Hematopoietic multipotent progenitor cell treated with erythropoietin and hydrocortisone succinate and interleukin-3 and kit ligand, for 17 days (in vitro differentiated cells): ENCODE data around the gene SETD7.

Experiments
- DNase-seq: peaks from one replicate; pipeline ENCODE4 v3.0.0-alpha.2; 2015; ENCODE audit warnings: low spot score

SETD7 gene

DNA sequence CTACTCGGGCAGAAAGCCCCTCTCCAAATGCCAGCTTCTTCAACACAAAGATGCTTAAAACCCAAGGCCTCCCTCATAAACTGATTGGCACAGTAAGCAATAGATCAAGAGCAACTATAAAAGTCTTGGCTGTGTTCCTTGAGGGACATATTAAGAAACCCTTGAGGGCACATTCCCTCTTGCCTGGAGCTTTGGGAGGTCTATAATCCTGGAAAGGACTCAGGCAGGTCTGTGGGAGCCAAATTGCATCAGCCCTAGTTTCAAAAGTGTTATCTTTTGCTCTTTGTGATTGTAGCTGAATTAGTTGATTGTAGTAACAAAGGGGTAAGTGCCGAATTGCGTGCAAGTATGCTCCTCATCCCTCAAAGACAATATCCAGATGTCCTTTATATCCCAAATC lies 18.6 kb upstream of the SETD7 start:
- no peak for DNase-seq

DNA sequence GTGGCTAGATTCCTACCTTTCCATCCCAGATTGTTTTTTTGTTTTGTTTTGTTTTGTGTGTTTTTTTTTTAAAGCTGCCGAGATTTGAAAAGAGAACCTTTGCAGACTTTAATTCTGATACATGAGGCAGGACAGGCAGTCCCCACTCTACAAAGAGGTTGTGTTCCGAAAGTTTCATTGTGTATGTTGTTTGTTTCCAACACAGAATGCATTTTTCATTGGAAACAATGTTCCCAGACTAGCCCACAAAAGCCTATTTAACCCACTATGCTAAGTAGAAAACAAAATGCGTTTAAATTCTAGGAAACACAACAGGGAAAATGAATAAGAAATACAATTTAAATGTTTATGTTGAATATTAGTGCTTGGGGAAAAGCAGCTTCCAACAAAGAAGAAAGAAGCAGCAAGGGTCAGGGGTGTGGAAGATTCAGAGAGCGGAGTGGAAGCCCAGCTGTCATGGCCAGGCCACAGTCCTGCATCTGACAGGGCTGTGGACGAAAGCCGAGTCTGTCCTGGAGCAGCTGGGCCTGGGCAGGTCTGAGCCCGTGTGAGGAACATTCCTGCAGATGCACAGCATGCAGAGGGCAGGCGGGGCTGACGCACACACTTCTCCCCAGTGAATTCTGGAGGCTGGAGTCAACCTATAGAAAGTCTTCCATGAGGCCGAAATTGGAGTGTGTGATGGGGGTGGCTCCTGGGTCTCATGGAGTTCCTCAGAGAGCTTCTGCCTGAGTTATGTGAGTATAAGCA lies 12.4 kb upstream of the SETD7 start:
- no peak for DNase-seq

DNA sequence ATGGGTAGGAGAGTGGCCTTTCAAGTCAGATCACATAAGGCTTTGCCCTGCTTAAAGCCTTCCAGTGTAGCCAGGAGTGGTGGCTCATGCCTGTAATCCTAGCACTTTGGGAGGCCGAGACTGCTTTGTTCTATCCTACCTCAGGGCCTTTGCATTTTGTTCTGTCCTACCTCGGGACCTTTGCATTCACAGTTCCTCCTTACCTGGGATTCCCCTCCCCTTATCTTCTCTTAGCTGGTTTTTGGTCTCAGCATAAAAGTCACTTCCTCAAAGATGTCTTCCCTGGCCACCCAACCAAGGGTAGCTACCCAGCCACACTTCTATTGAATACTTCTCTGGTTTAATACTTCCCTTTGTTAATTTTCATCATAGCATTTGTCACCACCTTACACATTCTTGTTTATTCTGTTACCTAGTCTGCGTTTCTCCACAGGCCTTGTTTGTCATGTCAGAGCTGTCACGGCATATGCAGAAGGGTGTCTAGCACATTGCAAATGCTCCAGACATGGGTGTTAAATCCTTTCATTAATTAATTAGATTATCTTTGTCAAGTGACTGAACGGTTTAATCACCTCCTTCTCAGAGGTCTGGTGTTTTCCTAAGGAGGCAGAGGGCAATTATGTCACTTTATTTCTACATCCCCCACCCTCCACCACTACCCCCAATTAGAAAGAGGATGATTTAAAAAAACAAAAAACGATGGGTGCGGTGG lies 11.3 kb upstream of the SETD7 start:
- DNase-seq: no peak

DNA sequence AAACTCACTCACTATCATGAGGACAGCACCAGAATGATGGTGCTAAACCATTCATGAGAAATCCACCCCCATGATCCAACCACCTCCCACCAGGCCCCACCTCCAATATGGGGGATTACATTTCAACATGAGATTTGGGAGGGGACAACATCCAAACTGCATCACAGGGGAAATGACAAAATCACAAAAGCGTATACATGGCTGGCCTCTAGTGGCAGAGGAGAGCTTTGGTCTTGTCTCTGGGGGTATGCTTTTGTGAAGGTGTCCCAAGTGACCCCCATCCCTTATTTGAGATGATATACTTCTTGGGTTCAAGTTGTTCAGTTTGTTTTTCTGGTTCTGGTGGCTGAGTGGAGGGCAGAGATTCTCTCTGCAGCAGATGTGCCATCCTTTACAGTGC lies 8.5 kb upstream of the SETD7 start:
- no peak for DNase-seq

DNA sequence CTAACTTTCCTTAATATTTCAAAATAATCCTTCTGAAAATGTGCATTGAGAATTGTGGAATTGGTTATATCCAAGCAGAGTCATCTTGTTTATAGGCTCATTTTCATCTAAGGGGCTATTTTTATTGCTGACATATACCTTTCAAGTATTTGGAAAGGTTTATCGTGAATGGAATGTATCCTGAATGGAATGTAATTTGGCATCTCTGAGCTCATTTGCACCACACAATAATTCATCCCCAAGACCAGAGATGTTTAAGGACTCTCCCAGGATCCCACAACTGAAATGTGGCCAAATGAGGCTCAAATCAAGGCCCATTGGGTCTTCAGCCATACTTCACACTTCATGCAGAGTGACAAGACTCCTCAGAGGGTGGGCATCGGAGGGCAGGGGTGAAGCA lies 7.5 kb upstream of the SETD7 start:
- DNase-seq: no peak

DNA sequence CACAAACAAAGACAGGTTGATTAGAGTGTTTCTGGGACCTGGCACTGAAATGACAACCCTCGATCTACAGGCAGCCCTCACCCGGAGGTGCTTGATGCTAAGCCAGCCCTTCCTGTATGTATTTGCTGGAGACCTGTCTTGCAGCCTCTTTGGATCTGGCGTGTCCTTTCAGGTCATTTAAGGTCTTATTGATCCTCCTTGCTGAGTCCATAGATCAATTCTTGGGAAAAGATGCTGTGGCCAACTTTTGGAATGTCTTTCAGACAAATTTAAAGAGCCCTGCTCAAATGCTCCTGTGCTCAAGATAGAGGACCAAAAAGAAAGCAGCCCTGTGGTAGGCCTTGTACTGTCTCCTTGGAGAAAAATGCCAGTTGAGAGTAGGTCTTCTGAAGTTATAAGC lies 6.8 kb upstream of the SETD7 start:
- DNase-seq: no peak

DNA sequence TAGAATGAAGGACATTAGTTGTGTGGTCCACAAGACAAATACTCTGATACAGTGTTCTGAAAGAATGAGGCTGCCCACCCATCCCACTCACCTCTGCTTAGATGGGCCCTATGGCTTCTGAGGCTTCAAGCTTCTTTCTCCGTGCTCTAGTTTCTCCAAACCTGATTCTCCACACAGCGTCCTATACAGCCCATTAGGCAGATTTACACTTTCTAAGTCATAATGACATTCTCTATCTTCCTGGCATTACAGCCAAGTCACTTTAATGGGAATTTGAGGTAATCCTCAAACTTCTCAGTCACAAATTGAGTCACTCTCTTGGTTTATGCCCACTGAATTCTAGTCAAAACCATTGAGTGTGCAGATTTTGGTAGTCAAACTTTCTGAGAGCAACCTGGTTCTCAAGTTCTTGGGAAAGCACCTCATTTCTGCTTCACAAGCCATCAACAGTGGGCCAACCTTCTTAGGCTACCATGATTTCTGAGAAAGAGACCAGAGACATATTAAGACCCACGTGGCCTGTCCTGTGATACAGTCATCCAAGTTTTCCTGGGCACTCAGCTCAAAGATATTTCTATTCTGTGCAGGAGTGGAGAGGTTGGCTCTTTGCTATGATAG lies 6.2 kb upstream of the SETD7 start:
- no peak for DNase-seq

DNA sequence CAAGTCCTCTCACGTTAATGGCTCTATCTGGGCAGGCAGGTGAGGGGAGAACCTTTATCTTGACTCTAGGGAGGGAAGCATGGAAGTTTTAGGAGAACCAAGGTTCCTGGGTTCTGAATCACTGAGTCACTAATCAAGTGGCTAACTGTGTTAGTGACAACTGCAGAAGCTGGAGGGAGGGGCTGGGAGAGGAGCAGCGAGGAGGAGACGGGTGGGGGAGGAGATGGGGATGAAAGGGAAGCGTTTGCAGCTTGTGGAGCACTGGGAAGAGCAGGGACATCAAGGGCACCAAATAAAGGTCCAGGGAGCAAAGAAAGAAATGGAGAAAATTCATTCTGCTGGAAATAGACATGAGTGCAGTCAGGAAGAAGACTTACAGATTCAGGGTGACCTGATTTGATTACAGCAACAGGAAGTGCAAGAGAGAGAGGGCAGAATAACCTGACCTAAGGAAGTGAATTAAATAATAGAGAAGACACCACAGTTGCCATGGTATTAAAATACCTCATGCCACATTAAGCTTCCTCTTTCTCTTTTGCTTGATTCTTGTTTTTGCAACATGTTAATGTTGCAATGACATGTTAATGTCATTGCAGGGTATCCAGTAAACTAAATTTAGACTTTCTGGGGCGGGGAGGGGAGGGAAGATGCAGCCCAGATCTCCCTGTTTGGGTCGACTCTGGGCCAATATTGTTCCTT lies 4.5 kb upstream of the SETD7 start:
- DNase-seq: no peak

DNA sequence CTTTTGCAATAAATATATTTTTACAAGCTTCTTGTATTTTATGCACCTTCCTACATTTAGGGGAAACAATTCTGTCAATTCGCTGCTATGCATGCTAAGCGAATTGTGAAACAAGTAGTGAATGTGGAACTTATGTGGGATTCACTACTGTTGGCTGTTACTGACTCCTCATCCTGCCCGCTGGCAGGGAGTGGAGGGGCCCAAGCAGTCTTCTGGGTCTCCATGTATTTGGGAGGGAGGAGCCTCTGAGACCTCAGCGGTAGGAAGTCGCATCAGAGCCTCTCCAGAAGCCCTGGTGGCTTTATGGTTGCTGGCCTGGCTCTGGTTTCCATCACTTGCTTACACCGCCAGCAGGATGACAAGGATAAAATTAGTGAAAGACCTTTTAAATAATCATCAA lies 3.7 kb upstream of the SETD7 start:
- no peak for DNase-seq

DNA sequence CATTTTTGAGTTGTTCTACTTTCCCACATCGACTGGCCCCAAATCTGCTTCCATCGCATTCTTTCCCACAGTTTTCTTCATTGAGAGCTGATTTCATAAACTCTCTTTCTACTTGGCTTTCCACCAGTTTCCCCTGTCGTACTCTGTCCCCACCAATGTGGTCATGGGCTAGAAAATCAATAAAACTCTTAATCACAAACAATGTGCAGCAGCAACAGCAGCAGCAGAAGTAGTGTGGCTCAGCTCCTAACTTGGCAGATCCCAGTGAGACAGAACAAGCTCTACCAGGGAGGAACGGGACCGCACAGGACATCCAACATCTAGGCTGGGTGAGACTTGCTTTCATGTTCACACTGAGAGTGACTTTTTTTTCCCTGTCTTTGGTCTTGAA lies 3.1 kb upstream of the SETD7 start:
- DNase-seq: no peak

DNA sequence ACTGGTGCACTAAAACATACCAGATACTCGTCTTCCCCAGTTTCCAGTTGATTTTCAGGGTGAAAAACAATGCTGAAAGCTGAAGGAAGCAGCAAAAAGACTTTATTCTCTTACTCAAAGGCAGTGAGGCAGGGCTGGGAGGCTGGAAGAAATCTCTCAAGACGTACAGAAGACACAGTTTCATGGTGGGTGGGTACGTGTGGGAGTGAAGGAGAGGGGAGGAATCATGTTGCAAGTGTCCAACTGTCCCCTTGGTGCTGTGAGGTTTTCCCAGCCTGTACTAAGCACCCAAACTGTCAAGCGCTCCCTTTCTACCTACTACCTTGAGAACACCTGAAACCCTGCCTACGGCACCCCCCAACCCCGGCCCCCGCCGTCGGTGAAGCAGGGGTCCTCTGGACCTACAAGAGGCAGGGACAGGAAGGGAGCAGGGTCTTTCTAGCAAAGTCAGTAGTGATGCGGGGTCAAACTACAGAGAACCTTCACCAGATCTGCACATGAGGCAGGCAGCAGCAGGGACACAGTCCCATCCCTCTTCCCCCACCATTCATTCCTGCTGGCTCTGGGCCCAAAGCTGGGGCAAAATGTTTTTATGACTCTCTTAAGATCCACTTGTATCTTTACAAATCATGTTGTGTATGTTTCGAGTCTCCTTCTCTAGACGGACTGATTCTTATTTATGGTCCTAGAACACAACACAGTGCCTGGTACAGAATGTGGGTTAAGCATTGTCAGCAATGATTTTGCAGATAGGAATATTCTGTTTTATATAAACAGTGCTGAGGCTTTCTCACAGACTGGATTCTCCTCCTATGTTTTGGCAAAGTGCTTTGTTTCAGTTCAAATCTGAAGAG lies 2.4 kb upstream of the SETD7 start:
- no peak for DNase-seq

DNA sequence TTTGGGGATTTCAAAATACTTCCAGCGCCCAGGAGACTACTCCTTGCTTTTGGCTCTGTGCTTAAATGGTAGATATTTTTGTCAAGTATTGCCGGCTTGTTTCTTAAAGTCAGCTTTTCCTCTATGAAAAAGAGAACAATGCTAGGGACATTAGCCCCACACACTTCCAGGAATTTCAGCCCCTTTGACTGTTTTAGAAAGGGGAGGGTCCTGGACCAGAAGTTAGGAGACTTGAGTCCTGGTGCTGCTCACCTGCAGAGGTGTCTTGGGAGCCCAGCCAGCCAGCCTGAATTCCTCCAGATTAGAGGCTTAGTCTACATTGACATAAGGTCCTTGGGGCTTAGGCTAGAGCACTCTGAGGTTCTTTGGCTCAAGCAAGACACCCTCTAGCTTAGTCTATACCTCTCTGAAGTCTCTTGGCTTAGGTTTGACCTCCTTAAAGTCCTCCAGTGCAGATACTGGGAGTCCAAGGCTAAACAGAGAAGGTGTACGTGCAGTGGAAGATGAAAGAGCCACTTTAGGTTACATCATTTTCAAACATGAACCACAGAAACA lies 1.6 kb upstream of the SETD7 start:
- DNase-seq: no peak

DNA sequence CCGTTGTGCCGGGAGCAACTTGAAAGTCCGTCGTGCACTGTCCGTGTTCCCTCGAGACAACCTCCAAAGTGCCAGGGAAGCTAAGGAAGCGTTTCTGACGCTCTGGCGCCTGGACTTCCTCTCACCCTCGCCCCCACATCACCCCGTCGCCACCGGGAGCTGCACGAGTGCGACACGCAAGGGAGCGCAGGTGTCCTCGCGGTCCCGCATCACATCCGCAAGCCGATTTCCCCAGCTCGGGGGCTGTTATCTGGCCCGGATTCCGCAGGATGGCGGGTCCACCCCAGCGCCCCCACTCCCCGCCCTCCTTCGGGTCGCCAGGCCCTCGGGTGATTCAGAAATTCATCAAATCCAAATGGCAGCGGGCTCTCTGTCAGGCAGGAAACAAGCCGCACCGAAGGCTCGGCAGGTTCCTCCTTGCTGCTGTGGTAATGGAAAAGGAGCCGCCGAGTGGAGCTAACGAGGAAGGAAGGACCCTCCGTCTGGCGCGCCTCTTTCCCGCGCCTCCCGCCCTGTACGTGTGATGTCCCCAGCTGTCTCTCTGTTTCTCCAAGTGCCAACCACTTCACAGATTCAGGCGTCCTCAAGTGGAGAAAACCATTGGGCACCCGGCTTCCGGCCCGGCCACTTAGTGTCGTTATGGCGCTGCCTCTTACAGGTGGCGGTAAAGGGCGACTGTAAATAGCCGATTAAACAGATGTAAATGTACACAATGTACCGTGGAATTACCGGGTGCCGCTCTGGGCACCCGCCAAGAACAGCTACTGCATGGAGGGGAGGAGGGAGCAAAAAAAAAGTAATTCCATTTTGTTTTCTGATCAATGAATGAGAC lies 921 bp upstream of the SETD7 start:
- DNase-seq: no peak

DNA sequence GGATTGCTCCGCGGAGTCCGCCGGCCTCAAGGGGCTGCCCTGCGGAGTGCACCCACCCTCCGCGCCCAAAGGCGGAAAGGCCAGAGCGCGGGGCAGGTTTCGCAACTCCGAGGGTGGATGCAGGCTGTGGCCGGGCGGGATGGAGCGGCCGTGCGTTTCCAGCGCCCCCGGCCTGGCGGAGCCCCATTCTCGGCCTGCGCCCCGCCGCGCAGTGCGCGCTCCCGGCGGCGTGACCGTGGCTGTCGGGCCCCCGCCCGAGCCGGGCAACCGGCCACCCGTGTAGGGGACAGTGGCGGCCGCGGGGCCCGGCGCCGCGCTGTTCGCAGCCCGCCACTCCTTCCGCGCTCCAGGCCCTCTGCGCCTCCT lies 331 bp downstream of the SETD7 start:
- DNase-seq: no peak

DNA sequence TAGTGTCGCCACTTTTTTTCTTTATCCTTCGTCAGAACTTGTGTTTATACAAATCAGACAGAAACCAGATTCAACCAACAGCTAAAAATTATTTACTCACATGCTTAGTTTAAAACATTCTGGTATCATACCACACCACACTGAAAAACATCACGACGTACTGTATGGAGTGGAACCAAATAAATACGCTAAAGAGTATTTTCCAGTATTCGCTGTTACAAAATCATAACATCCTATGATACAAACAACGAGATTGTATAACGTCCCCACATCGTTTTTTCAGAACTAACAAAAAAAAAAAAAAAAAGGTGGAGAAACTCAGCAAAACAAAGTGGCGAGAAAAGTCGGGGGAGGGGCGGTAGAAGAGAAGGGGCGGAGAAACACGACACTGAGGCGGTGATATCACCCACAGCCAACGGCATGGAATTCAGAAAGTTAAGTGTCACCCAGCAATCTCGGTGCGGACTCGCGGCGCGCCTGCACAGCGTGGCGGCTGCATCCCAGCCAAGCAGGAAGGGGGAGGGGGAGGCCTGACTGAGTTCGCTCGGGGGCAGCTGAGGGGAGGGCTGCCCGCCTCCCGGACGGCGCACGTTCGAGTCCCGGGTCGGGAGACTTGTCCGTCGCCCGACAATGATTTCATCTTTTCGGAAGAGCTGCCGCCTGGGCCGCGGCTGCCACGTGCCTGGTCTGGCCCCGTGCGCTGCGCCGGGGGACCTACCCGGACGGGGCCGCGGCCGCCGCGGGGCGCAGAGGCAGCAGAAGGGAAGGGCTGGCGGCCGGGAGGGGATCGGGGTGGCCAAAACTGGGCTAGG lies 920 bp downstream of the SETD7 start:
- DNase-seq: no peak

DNA sequence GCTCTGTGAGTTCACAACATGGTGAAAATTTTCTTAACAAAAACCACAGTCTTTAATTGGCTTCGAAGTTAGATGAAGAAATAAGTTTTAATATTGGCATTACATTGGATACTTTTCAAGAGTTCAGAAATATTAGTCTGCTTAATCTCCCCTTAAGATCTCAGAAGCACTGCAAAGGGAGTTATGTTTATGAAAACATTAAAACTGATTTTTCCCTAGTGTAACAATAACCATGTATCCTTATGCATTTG lies 1.5 kb downstream of the SETD7 start:
- no peak for DNase-seq

DNA sequence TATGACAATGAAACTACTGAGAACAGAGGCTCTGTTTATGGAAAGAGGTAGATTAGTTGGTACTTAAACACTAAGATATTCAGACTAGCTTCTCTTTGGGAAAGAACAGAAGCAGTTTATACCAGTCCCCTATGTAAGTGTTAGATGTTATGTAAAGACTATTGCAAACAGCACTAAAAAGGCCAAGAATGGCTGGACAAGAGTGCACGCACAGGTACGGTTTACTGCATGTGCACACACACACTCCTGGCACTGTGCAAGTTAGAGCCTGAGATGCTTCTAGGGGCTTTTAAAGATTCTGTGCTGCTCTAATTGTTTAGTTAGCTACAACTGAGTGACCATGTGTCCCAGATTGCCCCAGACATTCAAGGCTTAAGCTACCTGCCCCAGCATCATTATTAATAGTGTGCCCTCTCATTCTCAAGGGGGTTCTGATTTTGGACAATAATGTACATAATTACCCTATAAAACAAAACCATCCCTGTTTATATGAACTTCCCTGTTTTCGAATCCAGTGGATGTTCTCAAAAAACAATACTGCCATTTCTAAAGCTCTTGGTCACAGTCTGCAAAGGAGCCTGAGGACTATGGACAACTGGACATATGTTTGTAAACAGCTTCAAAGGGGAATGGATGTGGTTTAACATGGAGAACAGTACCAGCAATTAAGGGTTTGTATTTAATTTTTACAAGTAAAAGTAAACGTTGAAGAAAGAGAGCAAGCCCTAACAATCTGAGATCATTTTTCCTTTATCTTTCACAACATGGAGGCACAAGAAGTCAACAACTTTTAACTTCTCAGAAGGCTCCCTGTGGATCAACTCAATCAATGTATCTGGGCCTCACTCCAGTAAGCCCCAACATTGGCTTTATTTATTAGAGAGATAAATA lies 2.0 kb downstream of the SETD7 start:
- DNase-seq: no peak

DNA sequence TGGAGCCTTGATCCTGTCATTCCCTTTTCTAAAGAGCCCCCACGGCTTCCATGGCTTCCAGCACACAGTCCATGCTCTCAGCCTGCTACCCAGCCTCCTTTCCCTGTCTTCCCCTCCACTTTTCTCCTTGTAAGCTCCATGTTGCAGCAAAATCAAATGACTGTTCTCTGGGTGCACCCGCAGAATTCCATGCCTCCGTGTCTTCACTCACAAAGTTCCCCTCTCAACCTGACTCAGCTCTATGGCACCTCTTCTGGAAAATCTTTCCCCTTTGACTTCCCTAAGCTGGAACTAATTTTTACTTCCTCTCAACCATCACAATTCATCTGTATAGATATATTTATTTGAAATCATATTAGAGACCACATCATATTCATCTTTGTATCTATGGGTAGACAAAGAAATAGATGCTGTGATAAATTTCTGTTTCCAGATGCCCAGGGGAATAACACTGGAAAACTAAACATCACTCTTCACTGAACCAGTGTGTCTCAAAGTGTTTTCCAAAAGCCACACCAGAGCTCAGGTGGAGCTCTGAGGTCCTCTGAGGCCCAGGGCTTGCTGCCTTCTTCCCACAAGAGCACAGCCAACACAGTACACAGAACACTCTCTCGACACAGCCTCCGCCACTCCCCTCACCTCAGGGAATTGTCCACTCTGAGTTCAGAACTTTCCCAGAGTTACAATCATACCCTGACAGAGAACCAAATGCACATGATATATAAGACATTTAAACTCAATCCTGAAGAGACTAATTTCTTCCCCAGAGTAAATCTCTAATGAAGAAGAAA lies 3.3 kb downstream of the SETD7 start:
- DNase-seq: no peak
